ENCODE measurements around the gene THG1L. TPM values are rescaled to one million over a fixed set of nuclear protein-coding genes. Genes with fewer than 3 reads are reported as not detected.

THG1L gene
- total RNA-seq, 1 experiment from 2014 or later, result 12.3 TPM

DNA sequence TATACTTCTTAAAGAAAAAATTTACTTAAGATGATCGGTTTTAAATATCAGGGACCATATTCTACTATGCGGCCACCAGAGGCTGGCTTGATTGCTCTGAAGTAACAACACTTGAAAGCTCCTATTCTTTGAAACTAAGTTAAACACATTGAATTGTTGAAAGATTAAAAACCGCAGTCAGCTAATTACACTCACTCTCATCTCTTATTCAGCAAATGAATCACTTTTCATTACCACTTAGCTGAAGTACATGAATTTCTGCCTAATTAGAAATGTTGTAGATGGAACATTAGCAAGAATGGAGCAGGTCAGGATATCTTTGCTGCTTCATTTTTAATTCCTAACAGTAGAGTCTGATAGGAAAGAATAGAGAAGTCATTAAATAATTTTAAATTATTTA is 54.6 kb downstream of the THG1L start:
- ChIA-PET POLR2A (no interaction called here), CTCF (no interaction called here)
- no peaks in the 10 kb centered on the region for H3K9me3 Mint-ChIP-seq
- H3K36me3 Mint-ChIP-seq, result peaks cover 22% of the 10 kb centered on the region
- H3K4me1 Mint-ChIP-seq, result peaks cover 7% of the 10 kb centered on the region
- no peak for TF ChIP-seq FOXJ3 (CRISPR knock-in tag; IDR thresholded peaks at IDR 0.05; ENCODE audit: borderline replicate concordance)
- no peak for TF ChIP-seq JAZF1 (CRISPR knock-in tag; IDR thresholded peaks at IDR 0.05)
- TF ChIP-seq, protein P1, sequence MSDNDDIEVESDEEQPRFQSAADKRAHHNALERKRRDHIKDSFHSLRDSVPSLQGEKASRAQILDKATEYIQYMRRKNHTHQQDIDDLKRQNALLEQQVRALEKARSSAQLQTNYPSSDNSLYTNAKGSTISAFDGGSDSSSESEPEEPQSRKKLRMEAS (CRISPR knock-in tag; IDR thresholded peaks at IDR 0.05), result no peak
- no peak for TF ChIP-seq ZNF263 (CRISPR knock-in tag; IDR thresholded peaks at IDR 0.05; ENCODE audit: low read depth)
- TF ChIP-seq RELA (CRISPR knock-in tag; IDR thresholded peaks at IDR 0.05; ENCODE audit: borderline replicate concordance), result no peak
- TF ChIP-seq, protein P2, sequence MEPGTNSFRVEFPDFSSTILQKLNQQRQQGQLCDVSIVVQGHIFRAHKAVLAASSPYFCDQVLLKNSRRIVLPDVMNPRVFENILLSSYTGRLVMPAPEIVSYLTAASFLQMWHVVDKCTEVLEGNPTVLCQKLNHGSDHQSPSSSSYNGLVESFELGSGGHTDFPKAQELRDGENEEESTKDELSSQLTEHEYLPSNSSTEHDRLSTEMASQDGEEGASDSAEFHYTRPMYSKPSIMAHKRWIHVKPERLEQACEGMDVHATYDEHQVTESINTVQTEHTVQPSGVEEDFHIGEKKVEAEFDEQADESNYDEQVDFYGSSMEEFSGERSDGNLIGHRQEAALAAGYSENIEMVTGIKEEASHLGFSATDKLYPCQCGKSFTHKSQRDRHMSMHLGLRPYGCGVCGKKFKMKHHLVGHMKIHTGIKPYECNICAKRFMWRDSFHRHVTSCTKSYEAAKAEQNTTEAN (CRISPR knock-in tag; IDR thresholded peaks at IDR 0.05), result no peak
- TF ChIP-seq NR2C2 (CRISPR knock-in tag; IDR thresholded peaks at IDR 0.05), result no peak
- TF ChIP-seq, protein P3, sequence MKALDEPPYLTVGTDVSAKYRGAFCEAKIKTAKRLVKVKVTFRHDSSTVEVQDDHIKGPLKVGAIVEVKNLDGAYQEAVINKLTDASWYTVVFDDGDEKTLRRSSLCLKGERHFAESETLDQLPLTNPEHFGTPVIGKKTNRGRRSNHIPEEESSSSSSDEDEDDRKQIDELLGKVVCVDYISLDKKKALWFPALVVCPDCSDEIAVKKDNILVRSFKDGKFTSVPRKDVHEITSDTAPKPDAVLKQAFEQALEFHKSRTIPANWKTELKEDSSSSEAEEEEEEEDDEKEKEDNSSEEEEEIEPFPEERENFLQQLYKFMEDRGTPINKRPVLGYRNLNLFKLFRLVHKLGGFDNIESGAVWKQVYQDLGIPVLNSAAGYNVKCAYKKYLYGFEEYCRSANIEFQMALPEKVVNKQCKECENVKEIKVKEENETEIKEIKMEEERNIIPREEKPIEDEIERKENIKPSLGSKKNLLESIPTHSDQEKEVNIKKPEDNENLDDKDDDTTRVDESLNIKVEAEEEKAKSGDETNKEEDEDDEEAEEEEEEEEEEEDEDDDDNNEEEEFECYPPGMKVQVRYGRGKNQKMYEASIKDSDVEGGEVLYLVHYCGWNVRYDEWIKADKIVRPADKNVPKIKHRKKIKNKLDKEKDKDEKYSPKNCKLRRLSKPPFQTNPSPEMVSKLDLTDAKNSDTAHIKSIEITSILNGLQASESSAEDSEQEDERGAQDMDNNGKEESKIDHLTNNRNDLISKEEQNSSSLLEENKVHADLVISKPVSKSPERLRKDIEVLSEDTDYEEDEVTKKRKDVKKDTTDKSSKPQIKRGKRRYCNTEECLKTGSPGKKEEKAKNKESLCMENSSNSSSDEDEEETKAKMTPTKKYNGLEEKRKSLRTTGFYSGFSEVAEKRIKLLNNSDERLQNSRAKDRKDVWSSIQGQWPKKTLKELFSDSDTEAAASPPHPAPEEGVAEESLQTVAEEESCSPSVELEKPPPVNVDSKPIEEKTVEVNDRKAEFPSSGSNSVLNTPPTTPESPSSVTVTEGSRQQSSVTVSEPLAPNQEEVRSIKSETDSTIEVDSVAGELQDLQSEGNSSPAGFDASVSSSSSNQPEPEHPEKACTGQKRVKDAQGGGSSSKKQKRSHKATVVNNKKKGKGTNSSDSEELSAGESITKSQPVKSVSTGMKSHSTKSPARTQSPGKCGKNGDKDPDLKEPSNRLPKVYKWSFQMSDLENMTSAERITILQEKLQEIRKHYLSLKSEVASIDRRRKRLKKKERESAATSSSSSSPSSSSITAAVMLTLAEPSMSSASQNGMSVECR (CRISPR knock-in tag; IDR thresholded peaks at IDR 0.05; ENCODE audit: borderline replicate concordance), result no peak
- no peak for TF ChIP-seq ZNF416 (CRISPR knock-in tag; IDR thresholded peaks at IDR 0.05)
- TF ChIP-seq GRHL2 (CRISPR knock-in tag; IDR thresholded peaks at IDR 0.05; ENCODE audit: insufficient replicate concordance, severe bottlenecking), result no peak
- TF ChIP-seq, protein P4, sequence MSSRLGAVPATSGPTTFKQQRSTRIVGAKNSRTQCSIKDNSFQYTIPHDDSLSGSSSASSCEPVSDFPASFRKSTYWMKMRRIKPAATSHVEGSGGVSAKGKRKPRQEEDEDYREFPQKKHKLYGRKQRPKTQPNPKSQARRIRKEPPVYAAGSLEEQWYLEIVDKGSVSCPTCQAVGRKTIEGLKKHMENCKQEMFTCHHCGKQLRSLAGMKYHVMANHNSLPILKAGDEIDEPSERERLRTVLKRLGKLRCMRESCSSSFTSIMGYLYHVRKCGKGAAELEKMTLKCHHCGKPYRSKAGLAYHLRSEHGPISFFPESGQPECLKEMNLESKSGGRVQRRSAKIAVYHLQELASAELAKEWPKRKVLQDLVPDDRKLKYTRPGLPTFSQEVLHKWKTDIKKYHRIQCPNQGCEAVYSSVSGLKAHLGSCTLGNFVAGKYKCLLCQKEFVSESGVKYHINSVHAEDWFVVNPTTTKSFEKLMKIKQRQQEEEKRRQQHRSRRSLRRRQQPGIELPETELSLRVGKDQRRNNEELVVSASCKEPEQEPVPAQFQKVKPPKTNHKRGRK (CRISPR knock-in tag; IDR thresholded peaks at IDR 0.05; ENCODE audit: borderline replicate concordance), result no peak
- TF ChIP-seq SMAD4 (CRISPR knock-in tag; IDR thresholded peaks at IDR 0.05), result no peak
- no peak for TF ChIP-seq RORB (CRISPR knock-in tag; IDR thresholded peaks at IDR 0.05)
- no peak for TF ChIP-seq OVOL2 (CRISPR knock-in tag; IDR thresholded peaks at IDR 0.05; ENCODE audit: borderline replicate concordance)
- TF ChIP-seq HMGA2 (CRISPR knock-in tag; IDR thresholded peaks at IDR 0.05), result no peak
- TF ChIP-seq ZNF671 (CRISPR knock-in tag; IDR thresholded peaks at IDR 0.05), result no peak
- TF ChIP-seq, protein P5, sequence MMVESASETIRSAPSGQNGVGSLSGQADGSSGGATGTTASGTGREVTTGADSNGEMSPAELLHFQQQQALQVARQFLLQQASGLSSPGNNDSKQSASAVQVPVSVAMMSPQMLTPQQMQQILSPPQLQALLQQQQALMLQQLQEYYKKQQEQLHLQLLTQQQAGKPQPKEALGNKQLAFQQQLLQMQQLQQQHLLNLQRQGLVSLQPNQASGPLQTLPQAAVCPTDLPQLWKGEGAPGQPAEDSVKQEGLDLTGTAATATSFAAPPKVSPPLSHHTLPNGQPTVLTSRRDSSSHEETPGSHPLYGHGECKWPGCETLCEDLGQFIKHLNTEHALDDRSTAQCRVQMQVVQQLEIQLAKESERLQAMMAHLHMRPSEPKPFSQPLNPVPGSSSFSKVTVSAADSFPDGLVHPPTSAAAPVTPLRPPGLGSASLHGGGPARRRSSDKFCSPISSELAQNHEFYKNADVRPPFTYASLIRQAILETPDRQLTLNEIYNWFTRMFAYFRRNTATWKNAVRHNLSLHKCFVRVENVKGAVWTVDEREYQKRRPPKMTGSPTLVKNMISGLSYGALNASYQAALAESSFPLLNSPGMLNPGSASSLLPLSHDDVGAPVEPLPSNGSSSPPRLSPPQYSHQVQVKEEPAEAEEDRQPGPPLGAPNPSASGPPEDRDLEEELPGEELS (CRISPR knock-in tag; IDR thresholded peaks at IDR 0.05), result no peak
- TF ChIP-seq SP1 (CRISPR knock-in tag; conservative IDR thresholded peaks at IDR 0.05), result no peak
- no peak for TF ChIP-seq ZNF232 (CRISPR knock-in tag; IDR thresholded peaks at IDR 0.05)
- TF ChIP-seq, protein P6, sequence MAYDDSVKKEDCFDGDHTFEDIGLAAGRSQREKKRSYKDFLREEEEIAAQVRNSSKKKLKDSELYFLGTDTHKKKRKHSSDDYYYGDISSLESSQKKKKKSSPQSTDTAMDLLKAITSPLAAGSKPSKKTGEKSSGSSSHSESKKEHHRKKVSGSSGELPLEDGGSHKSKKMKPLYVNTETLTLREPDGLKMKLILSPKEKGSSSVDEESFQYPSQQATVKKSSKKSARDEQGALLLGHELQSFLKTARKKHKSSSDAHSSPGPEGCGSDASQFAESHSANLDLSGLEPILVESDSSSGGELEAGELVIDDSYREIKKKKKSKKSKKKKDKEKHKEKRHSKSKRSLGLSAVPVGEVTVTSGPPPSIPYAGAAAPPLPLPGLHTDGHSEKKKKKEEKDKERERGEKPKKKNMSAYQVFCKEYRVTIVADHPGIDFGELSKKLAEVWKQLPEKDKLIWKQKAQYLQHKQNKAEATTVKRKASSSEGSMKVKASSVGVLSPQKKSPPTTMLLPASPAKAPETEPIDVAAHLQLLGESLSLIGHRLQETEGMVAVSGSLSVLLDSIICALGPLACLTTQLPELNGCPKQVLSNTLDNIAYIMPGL (CRISPR knock-in tag; IDR thresholded peaks at IDR 0.05), result no peak
- H3K27me3 Mint-ChIP-seq (ENCODE audit: low read depth), result no peaks in the 10 kb centered on the region
- no peak overlapping the region for H3K27ac Mint-ChIP-seq
- no peak for ATAC-seq
- no peak overlapping the region for H3K4me3 Mint-ChIP-seq
- DNase-seq (ENCODE audit: low spot score), result no peak

Other genes with a start within 250 kb of the THG1L start
- gene ADAM19, start 155.6 kb upstream of the THG1L start, total RNA-seq (2021), result 19.2 to 28.6 TPM (median 20.7 TPM) in 3 replicates
- 0.41 to 0.55 TPM (median 0.46 TPM) in 3 replicates for gene SOX30, start 79.0 kb upstream of the THG1L start, total RNA-seq (2021)
- gene C5orf52, start 59.9 kb upstream of the THG1L start, total RNA-seq (2021), result not detected in 3 replicates
- gene LSM11, start 12.3 kb downstream of the THG1L start, total RNA-seq (2021), result 5.2 to 5.8 TPM (median 5.4 TPM) in 3 replicates
- gene CLINT1, start 127.7 kb downstream of the THG1L start, total RNA-seq (2021), result 74.6 to 79.6 TPM (median 76.1 TPM) in 3 replicates

All from WTC11 (cell line).